ENCODE data around the gene FLRT2. TPM values are rescaled to one million over a fixed set of nuclear protein-coding genes. Genes with fewer than 3 reads are reported as not detected.

FLRT2 gene
- total RNA-seq, 1 experiment from 2014 or later, result 0.17 TPM

DNA sequence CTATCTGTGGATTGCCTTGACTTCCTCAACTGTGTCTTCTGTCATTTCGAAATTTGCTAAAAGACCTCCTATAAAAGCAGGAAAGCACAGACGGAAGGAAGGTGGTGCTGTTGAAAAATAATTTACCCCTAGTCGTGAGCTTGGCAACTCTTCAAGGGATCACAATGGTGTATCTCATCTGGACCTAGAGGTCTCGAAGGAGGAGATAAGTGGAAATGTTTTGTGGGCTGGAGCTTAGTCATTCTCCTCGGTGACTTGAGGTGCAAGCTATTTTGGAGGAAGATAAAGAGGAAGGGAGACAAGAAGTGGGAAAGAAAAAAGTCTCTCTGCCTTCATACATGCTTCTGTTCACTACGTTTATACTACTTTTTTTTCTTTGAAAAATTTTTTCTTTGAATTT is 89.9 kb downstream of the FLRT2 start:
- no peaks in the 10 kb centered on the region for H3K36me3 ChIP-seq (ENCODE audit: control insufficient read depth in 1 of 2, insufficient read depth in 2 of 2, low read length in 2 of 2)
- no peak overlapping the region for H3K4me3 ChIP-seq (replicated peaks in 1 of 2; ENCODE audit: low read depth in 1 of 2, low read length in 2 of 2)
- no peaks in the 10 kb centered on the region for H3K9me2 ChIP-seq (ENCODE audit: insufficient read depth)
- intact Hi-C loops (cut with micrococcal nuclease), result no loop called here
- ChIA-PET POLR2A (no interaction called here), CTCF (no interaction called here), RAD21 (ENCODE audit: low non-redundant PET in 1 of 2, low total read pairs in 2 of 2, uncharacterized antibody in 2 of 2, unreplicated experiment in 2 of 2) (no interaction called here)
- no peak overlapping the region for H3K4me2 ChIP-seq (ENCODE audit: low read length)
- no peaks in the 10 kb centered on the region for H3K4me1 ChIP-seq (ENCODE audit: control insufficient read depth in 1 of 2, insufficient read depth in 2 of 2, low read length in 2 of 2)
- no peak for DNase-seq (ENCODE audit: low read depth, low spot score)
- H4K20me1 ChIP-seq (ENCODE audit: insufficient read depth), result no peaks in the 10 kb centered on the region
- H3K9ac ChIP-seq (ENCODE audit: low read length), result no peak overlapping the region
- TF ChIP-seq, protein P1, sequence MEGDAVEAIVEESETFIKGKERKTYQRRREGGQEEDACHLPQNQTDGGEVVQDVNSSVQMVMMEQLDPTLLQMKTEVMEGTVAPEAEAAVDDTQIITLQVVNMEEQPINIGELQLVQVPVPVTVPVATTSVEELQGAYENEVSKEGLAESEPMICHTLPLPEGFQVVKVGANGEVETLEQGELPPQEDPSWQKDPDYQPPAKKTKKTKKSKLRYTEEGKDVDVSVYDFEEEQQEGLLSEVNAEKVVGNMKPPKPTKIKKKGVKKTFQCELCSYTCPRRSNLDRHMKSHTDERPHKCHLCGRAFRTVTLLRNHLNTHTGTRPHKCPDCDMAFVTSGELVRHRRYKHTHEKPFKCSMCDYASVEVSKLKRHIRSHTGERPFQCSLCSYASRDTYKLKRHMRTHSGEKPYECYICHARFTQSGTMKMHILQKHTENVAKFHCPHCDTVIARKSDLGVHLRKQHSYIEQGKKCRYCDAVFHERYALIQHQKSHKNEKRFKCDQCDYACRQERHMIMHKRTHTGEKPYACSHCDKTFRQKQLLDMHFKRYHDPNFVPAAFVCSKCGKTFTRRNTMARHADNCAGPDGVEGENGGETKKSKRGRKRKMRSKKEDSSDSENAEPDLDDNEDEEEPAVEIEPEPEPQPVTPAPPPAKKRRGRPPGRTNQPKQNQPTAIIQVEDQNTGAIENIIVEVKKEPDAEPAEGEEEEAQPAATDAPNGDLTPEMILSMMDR (IDR thresholded peaks at IDR 0.05 in 2 of 3, conservative IDR thresholded peaks at IDR 0.05 in 1 of 3; ENCODE audit: borderline replicate concordance in 1 of 3, insufficient read depth in 1 of 3, low read depth in 2 of 3, low read length in 2 of 3), result no peak
- TF ChIP-seq ZFX (IDR thresholded peaks at IDR 0.05) (no peak), EGR1 (IDR thresholded peaks at IDR 0.05; ENCODE audit: low read depth) (no peak), EZH2phosphoT487 (IDR thresholded peaks at IDR 0.05; ENCODE audit: borderline replicate concordance) (no peak)
- no TSS peak for BruUV-seq (replicated peaks)
- no peak for ATAC-seq
- H3K27ac ChIP-seq (ENCODE audit: low read depth, low read length), result no peak overlapping the region
- no peak overlapping the region for H2AFZ ChIP-seq (ENCODE audit: low read depth, low read length, poor library complexity, severe bottlenecking)
- H3K9me3 ChIP-seq (ENCODE audit: control insufficient read depth in 1 of 2, insufficient read depth in 1 of 2, low read depth in 1 of 2, low read length in 2 of 2), result peaks cover 10 to 14% of the 10 kb centered on the region in 2 experiments; a peak in 2 of 4 replicates
- no peaks in the 10 kb centered on the region for H3K27me3 ChIP-seq (ENCODE audit: insufficient read depth, low read length)
- H3K79me2 ChIP-seq (ENCODE audit: insufficient read depth, low read length), result no peaks in the 10 kb centered on the region

DNA sequence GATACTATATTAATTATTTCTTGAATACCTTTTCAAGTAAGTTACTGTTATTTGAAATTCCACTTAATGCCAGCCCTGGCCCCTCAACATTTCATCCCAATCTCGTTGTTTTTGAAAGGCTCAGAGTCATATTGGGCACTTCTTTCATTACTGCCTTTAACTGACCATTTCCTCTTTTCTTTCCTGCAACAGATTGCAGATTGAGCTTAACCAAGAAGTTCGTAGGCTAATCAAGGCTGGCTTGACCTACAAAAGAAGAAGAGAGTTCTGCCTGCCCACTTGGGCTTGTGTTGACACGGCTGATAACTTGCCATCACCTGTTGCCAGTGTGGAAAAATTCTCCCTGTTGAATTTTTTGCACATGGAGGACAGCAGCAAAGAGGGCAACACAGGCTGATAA is 91.0 kb downstream of the FLRT2 start:
- Histone ChIP-seq H3K36me3 (ENCODE audit: control insufficient read depth in 1 of 2, insufficient read depth in 2 of 2, low read length in 2 of 2) (no peaks in the 10 kb centered on the region), H4K20me1 (ENCODE audit: insufficient read depth) (no peaks in the 10 kb centered on the region), H3K9me2 (ENCODE audit: insufficient read depth) (no peaks in the 10 kb centered on the region), H3K4me1 (ENCODE audit: control insufficient read depth in 1 of 2, insufficient read depth in 2 of 2, low read length in 2 of 2) (no peaks in the 10 kb centered on the region), H3K27me3 (ENCODE audit: insufficient read depth, low read length) (no peaks in the 10 kb centered on the region), H3K4me3 (replicated peaks in 1 of 2; ENCODE audit: low read depth in 1 of 2, low read length in 2 of 2) (no peak overlapping the region), H2AFZ (ENCODE audit: low read depth, low read length, poor library complexity, severe bottlenecking) (no peak overlapping the region), H3K9ac (ENCODE audit: low read length) (no peak overlapping the region), H3K9me3 (ENCODE audit: control insufficient read depth in 1 of 2, insufficient read depth in 1 of 2, low read depth in 1 of 2, low read length in 2 of 2) (peaks cover 10 to 16% of the 10 kb centered on the region in 2 experiments; a peak in 2 of 4 replicates), H3K4me2 (ENCODE audit: low read length) (no peak overlapping the region), H3K27ac (ENCODE audit: low read depth, low read length) (no peak overlapping the region), H3K79me2 (ENCODE audit: insufficient read depth, low read length) (no peaks in the 10 kb centered on the region)
- ChIA-PET CTCF (no interaction called here), POLR2A (no interaction called here), RAD21 (ENCODE audit: low non-redundant PET in 1 of 2, low total read pairs in 2 of 2, uncharacterized antibody in 2 of 2, unreplicated experiment in 2 of 2) (no interaction called here)
- intact Hi-C loops (cut with micrococcal nuclease), result no loop called here
- TF ChIP-seq CEBPB (IDR thresholded peaks at IDR 0.05; ENCODE audit: low read depth) (no peak), ZNF274 (IDR thresholded peaks at IDR 0.05; ENCODE audit: low read depth, low read length) (no peak), SP1 (IDR thresholded peaks at IDR 0.05; ENCODE audit: low read depth) (no peak), YY1 (IDR thresholded peaks at IDR 0.05; ENCODE audit: extremely low read depth, insufficient replicate concordance, low read depth, low read length) (no peak), SRF (IDR thresholded peaks at IDR 0.05; ENCODE audit: low read depth) (no peak), SIN3A (IDR thresholded peaks at IDR 0.05; ENCODE audit: low read depth) (no peak), EZH2 (IDR thresholded peaks at IDR 0.05) (no peak), POLR2AphosphoS5 (IDR thresholded peaks at IDR 0.05; ENCODE audit: low read depth, low read length) (no peak), CBX3 (IDR thresholded peaks at IDR 0.05; ENCODE audit: low read depth) (no peak), POLR2A (IDR thresholded peaks at IDR 0.05; ENCODE audit: borderline replicate concordance, extremely low read depth, insufficient read depth, insufficient read length) (no peak), JUND (IDR thresholded peaks at IDR 0.05) (no peak)
- TF ChIP-seq, protein P2, sequence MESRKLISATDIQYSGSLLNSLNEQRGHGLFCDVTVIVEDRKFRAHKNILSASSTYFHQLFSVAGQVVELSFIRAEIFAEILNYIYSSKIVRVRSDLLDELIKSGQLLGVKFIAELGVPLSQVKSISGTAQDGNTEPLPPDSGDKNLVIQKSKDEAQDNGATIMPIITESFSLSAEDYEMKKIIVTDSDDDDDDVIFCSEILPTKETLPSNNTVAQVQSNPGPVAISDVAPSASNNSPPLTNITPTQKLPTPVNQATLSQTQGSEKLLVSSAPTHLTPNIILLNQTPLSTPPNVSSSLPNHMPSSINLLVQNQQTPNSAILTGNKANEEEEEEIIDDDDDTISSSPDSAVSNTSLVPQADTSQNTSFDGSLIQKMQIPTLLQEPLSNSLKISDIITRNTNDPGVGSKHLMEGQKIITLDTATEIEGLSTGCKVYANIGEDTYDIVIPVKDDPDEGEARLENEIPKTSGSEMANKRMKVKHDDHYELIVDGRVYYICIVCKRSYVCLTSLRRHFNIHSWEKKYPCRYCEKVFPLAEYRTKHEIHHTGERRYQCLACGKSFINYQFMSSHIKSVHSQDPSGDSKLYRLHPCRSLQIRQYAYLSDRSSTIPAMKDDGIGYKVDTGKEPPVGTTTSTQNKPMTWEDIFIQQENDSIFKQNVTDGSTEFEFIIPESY (IDR thresholded peaks at IDR 0.05; ENCODE audit: extremely low read depth, insufficient replicate concordance, low read length), result no peak
- TF ChIP-seq, protein P3, sequence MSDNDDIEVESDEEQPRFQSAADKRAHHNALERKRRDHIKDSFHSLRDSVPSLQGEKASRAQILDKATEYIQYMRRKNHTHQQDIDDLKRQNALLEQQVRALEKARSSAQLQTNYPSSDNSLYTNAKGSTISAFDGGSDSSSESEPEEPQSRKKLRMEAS (IDR thresholded peaks at IDR 0.05), result no peak
- no TSS peak for BruUV-seq (replicated peaks)
- ATAC-seq, result no peak
- no peak for DNase-seq (ENCODE audit: low read depth, low spot score)

All from HCT116 (cell line).